ENCODE results near the gene RAB40B. TPM values are rescaled to one million over a fixed set of nuclear protein-coding genes. Genes with fewer than 3 reads are reported as not detected.

RAB40B gene
- total RNA-seq, 6 experiments from 2014 or later, result 8.0 to 14.8 (median 9.3) TPM

- no peaks in the 10 kb centered on the region for H3K9me3 Mint-ChIP-seq
- no peaks in the 10 kb centered on the region; the same call in 1 of the 2 replicates for H3K27me3 Mint-ChIP-seq (ENCODE audit: insufficient read depth)
- peaks cover 33% of the 10 kb centered on the region for H3K4me1 Mint-ChIP-seq (ENCODE audit: low read depth)
- no peak for TF ChIP-seq CTCF (IDR thresholded peaks at IDR 0.05)
- peaks cover 18% of the 10 kb centered on the region for H3K36me3 Mint-ChIP-seq (ENCODE audit: low read depth)
- DNase-seq, result no peak
- no peak overlapping the region for H3K4me3 Mint-ChIP-seq
- H3K27ac Mint-ChIP-seq, result no peak overlapping the region
These were observed 56.5 kb downstream of the RAB40B start for GRCh38 chr17:82642022-82642421.

GRCh38 chr17:82640036-82640435 is 58.5 kb downstream of the RAB40B start:
- no peak for TF ChIP-seq CTCF (IDR thresholded peaks at IDR 0.05)
- peaks cover 25% of the 10 kb centered on the region for H3K36me3 Mint-ChIP-seq (ENCODE audit: low read depth)
- no peaks in the 10 kb centered on the region for H3K9me3 Mint-ChIP-seq
- DNase-seq, result no peak
- no peak overlapping the region for H3K4me3 Mint-ChIP-seq
- peaks cover 14% of the 10 kb centered on the region for H3K4me1 Mint-ChIP-seq (ENCODE audit: low read depth)
- no peaks in the 10 kb centered on the region for H3K27me3 Mint-ChIP-seq (ENCODE audit: insufficient read depth)
- peak overlapping the region; percentile 56; the same call in 1 of the 2 replicates for H3K27ac Mint-ChIP-seq

GRCh38 chr17:82639628-82640027 is 58.9 kb downstream of the RAB40B start:
- H3K27ac Mint-ChIP-seq, result peak overlapping the region; percentile 56; the same call in 1 of the 2 replicates

GRCh38 chr17:82638183-82638773 is 60.2 kb downstream of the RAB40B start:
- no peak for DNase-seq
- H3K9me3 Mint-ChIP-seq, result no peaks in the 10 kb centered on the region
- H3K4me3 Mint-ChIP-seq, result no peak overlapping the region
- no peaks in the 10 kb centered on the region for H3K27me3 Mint-ChIP-seq (ENCODE audit: insufficient read depth)
- H3K36me3 Mint-ChIP-seq (ENCODE audit: low read depth), result peaks cover 25% of the 10 kb centered on the region
- TF ChIP-seq CTCF (IDR thresholded peaks at IDR 0.05), result no peak
- H3K4me1 Mint-ChIP-seq (ENCODE audit: low read depth), result peaks cover 14% of the 10 kb centered on the region
- H3K27ac Mint-ChIP-seq, result peak overlapping the region; percentile 21; the same call in 1 of the 2 replicates

More at GRCh38 chr17:82639628-82640027, 58.9 kb downstream of the RAB40B start:
- TF ChIP-seq CTCF (IDR thresholded peaks at IDR 0.05), result no peak
- Mint-ChIP-seq H3K4me3 (no peak overlapping the region), H3K9me3 (no peaks in the 10 kb centered on the region), H3K4me1 (ENCODE audit: low read depth) (peaks cover 14% of the 10 kb centered on the region), H3K36me3 (ENCODE audit: low read depth) (peaks cover 25% of the 10 kb centered on the region), H3K27me3 (ENCODE audit: insufficient read depth) (no peaks in the 10 kb centered on the region)
- DNase-seq, result no peak

GRCh38 chr17:82636626-82637598 is 61.6 kb downstream of the RAB40B start:
- H3K27me3 Mint-ChIP-seq (ENCODE audit: insufficient read depth), result no peaks in the 10 kb centered on the region
- DNase-seq, result no peak
- peak overlapping the region; percentile 65; the same call in 1 of the 2 replicates for H3K27ac Mint-ChIP-seq
- no peak for TF ChIP-seq CTCF (IDR thresholded peaks at IDR 0.05)
- H3K9me3 Mint-ChIP-seq, result no peaks in the 10 kb centered on the region
- H3K4me1 Mint-ChIP-seq (ENCODE audit: low read depth), result peaks cover 14% of the 10 kb centered on the region
- no peak overlapping the region for H3K4me3 Mint-ChIP-seq
- H3K36me3 Mint-ChIP-seq (ENCODE audit: low read depth), result peaks cover 19% of the 10 kb centered on the region
